Activated CD4-positive, alpha-beta T cell treated with anti-CD3 and anti-CD28 coated beads, Interleukin-2, amount 50 U/mL, for 48 hours (primary cell): ENCODE data around the gene RECQL5.
A peak's percentile ranks its signal among the peaks of the same experiment; 100 is the strongest.
"Not testable (repeated sequence)": the region's sequence is repeated elsewhere in the genome, so short reads cannot be mapped to it uniquely, and the experiment has no call there.

Experiments used
- DNase-seq, 2 experiments: peaks; one replicate each; pipeline ENCODE4 v3.0.0-alpha.2; 2020

The RECQL5 gene

GRCh38 chr17:75612906-75613626 lies 53.9 kb downstream of the RECQL5 start:
- no peak for DNase-seq

- no peak for DNase-seq
Measured at GRCh38 chr17:75611851-75612429, 55.0 kb downstream of the RECQL5 start.

DNA sequence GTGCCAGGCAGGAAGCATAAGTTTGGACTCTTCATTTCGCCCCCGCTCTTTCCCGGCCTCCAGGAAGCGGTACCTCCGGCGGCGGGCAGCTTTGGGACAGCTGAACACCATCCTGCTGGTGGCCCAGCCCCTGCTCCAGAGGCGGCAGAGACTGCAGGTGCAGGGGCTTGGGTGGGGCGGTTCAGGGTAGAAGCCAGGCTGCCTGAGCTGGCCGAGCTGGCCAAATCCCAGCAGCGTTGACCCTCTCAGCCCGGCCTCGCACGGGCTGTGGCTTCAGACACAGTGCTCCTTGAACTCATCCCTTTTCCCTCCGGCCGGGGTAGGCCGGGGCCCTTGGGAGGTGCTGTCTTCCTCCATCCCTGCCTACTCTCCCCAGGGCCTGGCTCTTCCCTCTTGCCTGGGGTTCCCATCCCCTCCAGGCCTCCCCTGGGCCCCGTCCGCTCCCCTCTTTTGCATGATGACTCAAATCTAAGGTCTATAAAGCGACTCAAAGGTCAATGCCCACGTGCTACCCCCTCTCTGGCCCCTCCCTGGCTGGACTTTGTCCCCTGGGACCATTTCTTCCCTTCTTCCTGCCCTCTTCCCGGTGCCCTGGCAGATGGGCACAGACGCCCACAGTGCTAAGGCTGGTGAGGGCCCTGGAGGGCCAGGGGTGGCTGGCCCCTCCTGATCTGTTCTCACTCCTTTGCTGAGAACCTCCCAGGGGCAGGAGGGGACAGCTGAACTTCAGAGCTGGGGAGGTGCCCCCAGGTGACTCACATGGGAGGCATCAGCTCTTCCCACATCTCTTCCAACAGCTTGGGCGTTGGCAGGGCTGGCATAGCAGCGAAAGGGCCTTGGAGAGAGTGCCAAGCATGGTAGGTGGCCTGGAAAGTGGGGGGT lies 56.6 kb downstream of the RECQL5 start:
- no peak for DNase-seq

GRCh38 chr17:75607086-75607485 lies 59.9 kb downstream of the RECQL5 start:
- no peak for DNase-seq

DNA sequence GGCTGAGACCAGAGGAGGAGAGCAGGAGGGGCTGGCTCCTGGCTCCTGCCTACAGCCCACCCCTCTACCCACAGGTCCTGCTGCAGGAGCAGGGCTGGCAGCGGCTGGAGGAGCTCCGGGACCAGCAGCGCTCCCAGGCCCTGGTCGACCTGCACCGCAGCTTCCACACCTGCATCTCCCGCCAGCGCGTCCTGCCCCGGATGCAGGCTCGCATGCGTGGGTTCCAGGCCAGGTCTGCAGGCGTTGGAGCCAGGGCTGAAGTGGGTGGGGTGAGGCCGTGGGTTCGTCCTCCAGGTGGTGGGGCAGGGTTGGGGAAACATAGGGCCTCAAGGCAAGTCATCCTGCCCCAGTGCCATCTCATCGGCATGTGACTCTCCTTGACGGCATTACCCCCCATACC lies 61.2 kb downstream of the RECQL5 start:
- no peak for DNase-seq

- DNase-seq, result no peak
Measured at GRCh38 chr17:75604034-75604695, 62.8 kb downstream of the RECQL5 start.

- no peak for DNase-seq
Measured at GRCh38 chr17:75603123-75603522, 63.8 kb downstream of the RECQL5 start.

GRCh38 chr17:75602644-75603043 lies 64.3 kb downstream of the RECQL5 start:
- DNase-seq, result no peak

GRCh38 chr17:75601057-75601987 lies 65.6 kb downstream of the RECQL5 start:
- DNase-seq, result peak; percentile 74 to 78

- DNase-seq, result no peak
Measured at GRCh38 chr17:75596320-75597087, 70.5 kb downstream of the RECQL5 start.

DNA sequence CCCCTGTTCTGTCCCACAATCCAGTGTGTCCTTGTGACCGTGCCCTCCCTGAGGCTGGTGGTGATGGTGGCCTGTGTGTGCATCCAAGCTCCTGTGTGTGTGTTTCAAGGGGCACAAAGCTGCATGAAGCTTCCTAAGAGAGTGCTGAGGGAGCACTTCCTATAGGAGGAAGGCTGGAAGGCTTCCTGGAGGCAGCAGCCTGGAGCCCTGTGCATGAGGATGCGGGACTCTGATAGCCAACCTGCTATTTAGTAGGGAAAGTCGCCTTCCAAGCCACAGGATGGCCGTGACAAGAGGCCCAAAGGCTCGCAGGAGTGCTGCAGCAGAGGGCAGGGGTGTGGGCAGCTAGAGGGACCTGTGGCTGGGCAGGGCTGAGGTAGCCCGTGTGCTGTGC lies 71.0 kb downstream of the RECQL5 start:
- no peak for DNase-seq

DNA sequence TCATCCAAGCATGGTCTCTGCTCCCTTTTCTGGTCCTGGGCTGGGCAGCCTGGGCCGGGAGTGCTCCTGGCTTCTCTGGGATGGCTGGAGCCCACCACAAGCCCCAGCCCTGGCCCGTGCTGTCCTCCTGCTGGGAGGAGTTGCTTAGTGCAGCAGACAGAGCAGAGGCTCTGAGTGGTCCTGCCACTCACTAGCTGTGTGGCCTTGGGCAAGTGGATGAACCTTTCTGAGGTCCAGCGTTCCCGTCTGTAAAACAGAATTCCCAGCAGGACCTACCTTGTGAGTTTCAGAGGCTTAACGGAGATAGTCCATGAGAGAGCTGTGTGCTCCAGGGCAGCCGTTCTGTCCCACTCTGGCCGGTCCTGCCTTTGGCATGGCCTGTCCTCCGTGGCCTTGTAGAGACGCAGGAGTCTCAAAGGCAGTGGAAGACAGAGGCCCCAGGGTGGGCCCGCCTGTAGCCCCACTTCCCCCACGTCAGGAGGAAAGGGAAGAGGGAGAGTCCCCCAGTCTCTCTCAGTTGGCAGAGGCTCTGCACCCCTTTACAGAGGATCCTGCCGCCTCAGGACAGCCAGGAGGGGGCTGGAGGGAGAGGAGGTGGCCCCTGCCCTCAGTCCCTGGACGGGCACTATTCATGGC lies 71.6 kb downstream of the RECQL5 start:
- DNase-seq, result no peak

- no peak for DNase-seq
Measured at GRCh38 chr17:75594499-75595283, 72.3 kb downstream of the RECQL5 start.

DNA sequence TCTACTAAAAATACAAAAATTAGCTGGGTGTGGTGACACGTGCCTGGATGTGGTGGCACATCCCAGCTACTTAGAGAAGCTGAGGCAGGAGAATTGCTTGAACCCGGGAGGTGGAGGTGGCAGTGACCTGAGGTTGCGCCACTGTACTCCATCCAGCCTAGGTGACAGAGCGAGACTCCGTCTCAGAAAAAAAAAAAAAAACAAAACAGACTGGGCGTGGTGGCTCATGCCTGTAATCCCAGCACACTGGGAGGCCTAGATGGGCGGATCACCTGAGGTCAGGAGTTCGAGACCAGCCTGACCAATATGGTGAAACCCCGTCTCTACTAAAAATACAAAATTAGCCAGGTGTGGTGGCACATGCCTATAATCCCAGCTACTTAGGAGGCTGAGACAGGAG lies 73.5 kb downstream of the RECQL5 start:
- DNase-seq, result not testable (repeated sequence)

DNA sequence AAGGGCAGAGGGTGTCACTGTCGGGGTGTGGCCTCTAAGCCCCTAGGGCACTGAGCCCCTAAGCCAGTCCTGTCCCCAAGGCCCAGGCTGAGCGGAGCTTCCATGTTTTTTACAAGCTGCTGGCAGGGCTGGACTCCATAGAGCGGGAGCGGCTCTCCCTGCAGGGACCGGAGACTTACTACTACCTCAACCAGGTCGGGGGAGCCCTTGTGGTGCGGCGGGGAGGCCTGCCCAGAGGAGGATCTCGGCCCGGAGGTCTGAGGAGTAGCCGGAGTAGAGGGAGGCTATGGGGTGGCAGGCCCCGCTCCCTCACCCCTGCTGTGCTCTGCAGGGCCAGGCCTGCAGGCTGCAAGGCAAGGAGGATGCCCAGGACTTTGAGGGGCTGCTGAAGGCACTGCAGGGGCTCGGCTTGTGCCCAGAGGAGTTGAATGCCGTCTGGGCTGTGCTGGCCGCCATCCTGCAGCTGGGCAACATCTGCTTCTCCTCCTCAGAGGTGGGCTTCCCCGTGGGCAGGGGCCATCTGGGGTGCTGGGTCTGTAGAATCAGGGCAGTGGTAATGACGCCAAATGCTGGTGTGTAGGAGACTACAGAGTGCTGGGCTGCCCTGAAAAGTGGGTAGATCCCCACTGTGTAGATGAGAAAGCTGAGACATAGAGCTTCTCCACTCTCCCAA lies 74.5 kb downstream of the RECQL5 start:
- no peak for DNase-seq

GRCh38 chr17:75591722-75592302 lies 75.1 kb downstream of the RECQL5 start:
- no peak for DNase-seq

DNA sequence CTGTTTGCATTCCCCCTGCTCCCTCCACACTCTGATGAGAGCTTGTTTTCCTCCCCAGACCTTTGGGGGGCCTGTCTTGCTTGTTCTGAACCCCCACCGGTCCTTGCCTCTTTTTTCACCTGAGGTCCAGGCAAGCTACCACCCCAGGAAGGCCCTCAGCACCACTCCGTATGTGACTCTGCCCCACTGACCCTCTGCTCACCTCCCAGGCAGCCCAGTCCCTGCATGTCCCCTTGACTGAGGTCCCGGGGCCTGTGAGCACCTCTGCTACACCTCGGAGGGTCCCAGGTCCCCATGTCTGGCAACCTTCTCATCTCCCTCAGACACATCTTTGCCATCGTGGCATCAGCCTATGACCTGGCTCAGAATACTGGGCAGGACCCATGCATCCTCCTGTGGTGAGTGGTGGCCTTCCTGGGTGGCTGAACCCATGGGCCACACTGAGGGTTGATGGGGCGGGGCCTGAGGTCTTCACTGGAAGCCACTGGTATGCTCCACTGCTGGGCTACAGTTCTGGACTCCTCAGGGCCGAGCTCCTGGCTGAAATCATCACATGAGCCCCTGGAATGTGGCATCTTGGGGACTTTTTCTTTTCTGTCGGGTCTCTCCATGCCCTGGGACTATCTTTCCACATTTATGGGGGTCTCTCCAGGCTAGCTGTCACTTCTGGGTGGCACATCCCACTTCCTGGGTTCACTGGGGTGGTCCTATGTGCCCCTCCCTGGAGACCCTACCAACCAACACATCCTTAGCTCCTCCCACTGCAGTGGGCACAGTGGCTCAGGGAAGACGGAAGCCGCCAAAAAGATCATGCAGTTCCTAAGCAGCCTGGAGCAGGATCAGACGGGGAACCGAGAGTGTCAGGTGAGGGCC lies 75.9 kb downstream of the RECQL5 start:
- no peak for DNase-seq

DNA sequence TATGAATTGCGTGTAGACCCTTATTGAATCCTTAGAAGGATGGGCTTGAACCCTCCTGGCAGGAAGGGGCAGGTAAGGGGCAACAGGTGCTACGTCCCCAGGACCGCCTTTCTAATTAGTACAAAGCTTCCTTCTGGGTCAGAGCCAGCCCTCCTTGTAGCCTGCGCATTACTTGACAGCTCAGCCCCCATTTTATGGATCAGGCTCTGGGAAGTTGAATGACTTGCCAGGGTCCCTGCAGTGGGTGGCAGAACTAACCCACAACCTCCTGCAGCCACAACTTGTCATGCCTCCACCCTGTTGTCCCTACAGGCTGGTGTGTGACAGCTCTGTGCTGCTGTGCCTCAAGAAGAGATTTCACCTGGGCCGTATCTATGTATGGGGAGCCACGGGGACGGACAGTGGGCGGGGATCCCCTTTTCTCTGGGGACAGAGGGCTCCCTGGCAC lies 76.6 kb downstream of the RECQL5 start:
- no peak for DNase-seq
